Right renal cortex interstitium (tissue), 3 donors: Measurements from ENCODE around the gene UPK3BL2. TPM values are rescaled to one million over a fixed set of nuclear protein-coding genes. Genes with fewer than 3 reads are reported as not detected.
"Not testable (repeated sequence)": the region's sequence is repeated elsewhere in the genome, so short reads cannot be mapped to it uniquely, and the experiment has no call there.

Experiments used
- DNase-seq, 3 donors: peaks; one replicate each; pipeline ENCODE4 v3.0.0-alpha.2; 2013; ENCODE audit warnings: low read depth in 3 of 3, low spot score in 2 of 3
- polyA plus RNA-seq, 3 donors: library from polyadenylated mRNA; unstranded; fragments of 120-200 nt; gene quantifications; one replicate each; pipeline ENCODE4 v1.2.1, GENCODE V29; 2013; ENCODE audit not compliant: insufficient read length in 3 of 3

The UPK3BL2 gene
- polyA plus RNA-seq, 3 donors = 4.4 to 5.0 (median 4.4) TPM

DNA sequence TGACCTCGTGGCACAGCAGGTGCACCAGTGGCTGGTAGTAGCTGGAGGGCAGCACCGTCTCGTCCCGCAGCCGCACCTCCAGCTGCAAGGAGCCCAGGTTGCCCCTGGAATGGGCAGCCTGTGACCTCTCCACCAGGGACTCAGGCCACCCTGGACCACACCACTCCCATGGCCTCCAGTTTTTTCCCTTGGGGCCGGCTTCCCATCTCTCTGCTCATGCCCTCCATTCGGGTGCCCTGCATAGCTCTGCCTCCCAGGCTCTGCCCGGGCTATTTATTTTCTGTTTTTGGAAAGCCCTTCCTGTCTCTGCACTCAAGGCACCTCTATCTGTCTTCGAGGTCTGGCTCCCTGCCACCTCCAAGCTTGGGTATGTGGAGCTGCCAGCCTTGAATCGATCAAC lies 46.6 kb downstream of the UPK3BL2 start:
- DNase-seq = not testable (repeated sequence)

DNA sequence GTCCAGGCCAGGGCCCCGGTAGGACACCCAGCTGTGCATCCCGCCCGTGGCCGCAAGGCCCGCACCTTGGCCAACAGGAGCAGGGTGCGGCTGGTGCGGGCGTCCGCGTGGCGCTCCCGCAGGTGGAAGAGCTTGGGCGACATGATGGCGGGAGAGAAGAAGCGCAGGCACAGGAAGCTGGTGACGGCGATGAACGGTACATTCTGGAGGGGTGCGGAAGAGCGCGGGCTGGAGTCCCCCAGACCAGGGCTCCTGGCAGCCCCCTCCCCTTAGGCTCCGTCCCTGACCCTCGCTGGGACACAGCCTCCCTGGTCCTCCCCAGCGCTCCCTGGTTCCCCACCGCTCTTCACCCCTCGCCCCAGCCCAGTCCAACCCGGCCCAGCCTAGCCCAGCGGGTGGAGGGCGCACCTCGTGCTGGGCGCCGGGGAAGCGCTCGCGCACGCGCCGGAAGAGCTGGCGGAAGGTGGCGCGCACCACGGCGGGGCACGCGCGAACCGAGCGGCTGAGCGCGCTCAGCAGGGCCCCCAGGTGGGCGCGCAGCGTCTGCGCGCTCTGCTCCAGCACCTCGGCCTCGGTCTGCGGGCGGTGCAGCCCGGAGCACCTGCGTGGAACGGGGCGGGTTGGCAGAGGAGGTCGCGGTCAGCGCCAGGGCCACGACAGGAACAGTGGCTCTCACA lies 48.9 kb downstream of the UPK3BL2 start:
- DNase-seq = not testable (repeated sequence)

DNA sequence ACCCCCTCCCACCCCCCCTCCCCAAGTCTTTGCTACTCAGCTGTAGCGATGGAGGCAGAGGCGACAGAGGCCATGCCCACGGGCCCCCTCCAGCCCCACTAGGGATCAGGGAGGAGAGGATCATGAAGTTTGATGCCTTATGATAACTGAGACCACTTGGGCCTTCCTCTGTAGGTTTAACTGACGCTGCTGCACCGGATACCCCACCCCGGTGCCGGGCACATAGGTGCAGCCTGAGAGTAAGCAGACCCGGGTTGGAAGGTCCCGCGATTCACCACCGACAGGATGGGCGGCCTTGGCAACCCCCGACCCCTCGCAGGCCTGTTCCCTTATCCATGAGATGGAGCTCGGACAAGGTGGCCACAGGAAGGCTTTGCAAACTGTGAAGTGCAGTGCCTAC lies 49.5 kb downstream of the UPK3BL2 start:
- DNase-seq = not testable (repeated sequence)

GRCh38 chr7:102493220-102493935 lies 50.1 kb downstream of the UPK3BL2 start:
- DNase-seq = not testable (repeated sequence)

GRCh38 chr7:102490529-102491075 lies 52.9 kb downstream of the UPK3BL2 start:
- DNase-seq = not testable (repeated sequence)

Other genes with a start within 250 kb of the UPK3BL2 start
- gene SPDYE6, start 187.3 kb downstream of the UPK3BL2 start, polyA plus RNA-seq = 1 to 10 TPM; 1.3 to 2.4 (median 2.2) TPM
- 10 to 100 TPM; 27.8 to 33.7 (median 28.7) TPM for gene PRKRIP1, start 147.3 kb downstream of the UPK3BL2 start, polyA plus RNA-seq
- 10 to 100 TPM; 14.9 to 19.4 (median 17.8) TPM for gene ORAI2, start 110.1 kb downstream of the UPK3BL2 start, polyA plus RNA-seq
- 10 to 100 TPM in 1 of 3 donors, 1 to 10 TPM in 2; 9.7 to 12.3 (median 9.7) TPM for gene ALKBH4, start 78.8 kb downstream of the UPK3BL2 start, polyA plus RNA-seq
- 10 to 100 TPM; 15.5 to 17.5 (median 16.7) TPM for gene LRWD1, start 78.7 kb downstream of the UPK3BL2 start, polyA plus RNA-seq
- 10 to 100 TPM; 25.4 to 28.1 (median 25.6) TPM for gene POLR2J, start 64.8 kb downstream of the UPK3BL2 start, polyA plus RNA-seq
- gene RASA4B, start 25.9 kb downstream of the UPK3BL2 start, polyA plus RNA-seq = 10 to 100 TPM in 1 of 3 donors, 1 to 10 TPM in 2; 5.4 to 11.7 (median 6.6) TPM
- 1 to 10 TPM in 2 of 3 donors, under 1 TPM in 1; 0.58 to 1.9 (median 1.1) TPM for gene SPDYE2, start 7.5 kb upstream of the UPK3BL2 start, polyA plus RNA-seq
- gene POLR2J3, start 28.9 kb upstream of the UPK3BL2 start, polyA plus RNA-seq = 10 to 100 TPM; 63.2 to 98.1 (median 98.0) TPM
- gene RASA4, start 73.1 kb upstream of the UPK3BL2 start, polyA plus RNA-seq = 10 to 100 TPM; 23.2 to 29.2 (median 25.9) TPM
- gene UPK3BL1, start 99.1 kb upstream of the UPK3BL2 start, polyA plus RNA-seq = 10 to 100 TPM in 1 of 3 donors, 1 to 10 TPM in 2; 5.8 to 11.4 (median 9.9) TPM
- 1 to 10 TPM in 1 of 3 donors, under 1 TPM in 2; 0.58 to 1.4 (median 0.76) TPM for gene SPDYE2B, start 106.6 kb upstream of the UPK3BL2 start, polyA plus RNA-seq
- 1 to 10 TPM in 2 of 3 donors, under 1 TPM in 1; 0.97 to 2.7 (median 1.1) TPM for gene POLR2J2, start 128.0 kb upstream of the UPK3BL2 start, polyA plus RNA-seq
- gene FAM185A, start 205.3 kb upstream of the UPK3BL2 start, polyA plus RNA-seq = 10 to 100 TPM in 2 of 3 donors, 1 to 10 TPM in 1; 9.9 to 12.2 (median 12.1) TPM